Stimulated activated CD4-positive, alpha-beta T cell treated with anti-CD3 and anti-CD28 coated beads, TNF-alpha, amount 100 ng/mL, for 4 hours (primary cell): ENCODE results near the gene RNASE13.
"Not testable (repeated sequence)": the region's sequence is repeated elsewhere in the genome, so short reads cannot be mapped to it uniquely, and the experiment has no call there.

Experiments used
- DNase-seq, 3 experiments: peaks; one replicate each; pipeline ENCODE4 v3.0.0-alpha.2; 2020; ENCODE audit warnings: low read depth in 3 of 3

Gene RNASE13

DNA sequence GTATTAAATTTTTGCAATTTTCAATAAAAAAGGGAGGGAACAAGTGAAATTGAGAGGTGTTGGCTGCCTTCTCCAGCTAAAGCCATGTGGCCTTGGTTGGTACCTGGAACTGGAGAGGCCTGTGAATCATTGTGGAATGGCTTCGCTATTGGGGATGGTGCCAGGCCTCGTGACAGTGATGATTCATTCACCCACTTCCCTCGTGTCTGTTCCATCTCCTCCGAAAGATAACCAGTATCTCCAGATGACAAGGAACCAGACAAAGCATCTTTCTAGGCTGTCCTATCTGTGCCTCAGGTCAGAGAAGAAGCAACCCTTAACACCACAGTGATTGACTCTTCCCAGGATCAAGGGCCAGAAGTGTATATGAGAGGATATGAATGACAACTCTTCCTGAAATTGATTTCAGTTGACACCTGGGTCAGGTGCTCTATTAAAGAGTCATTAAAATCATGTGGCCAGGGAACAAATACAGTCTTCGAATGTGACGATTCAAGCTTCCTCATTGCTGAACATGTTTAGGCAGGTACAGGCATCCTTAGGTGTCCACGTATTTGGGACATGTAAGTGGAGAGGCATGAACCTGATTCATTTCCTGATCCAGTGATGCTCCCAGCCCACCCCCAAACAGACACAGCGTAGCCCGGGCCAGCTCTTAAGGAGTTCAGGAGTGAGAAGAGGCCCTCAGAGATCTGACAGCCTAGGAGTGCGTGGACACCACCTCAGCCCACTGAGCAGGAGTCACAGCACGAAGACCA is 7.2 kb upstream of the RNASE13 start, which contains the start of gene RNASE7:
TSS of gene RNASE7 (plus strand) at position 687 of the 758 bp plus-strand sequence. CDS start 631 bp downstream, outside the sequence.
- DNase-seq, result no peak

DNA sequence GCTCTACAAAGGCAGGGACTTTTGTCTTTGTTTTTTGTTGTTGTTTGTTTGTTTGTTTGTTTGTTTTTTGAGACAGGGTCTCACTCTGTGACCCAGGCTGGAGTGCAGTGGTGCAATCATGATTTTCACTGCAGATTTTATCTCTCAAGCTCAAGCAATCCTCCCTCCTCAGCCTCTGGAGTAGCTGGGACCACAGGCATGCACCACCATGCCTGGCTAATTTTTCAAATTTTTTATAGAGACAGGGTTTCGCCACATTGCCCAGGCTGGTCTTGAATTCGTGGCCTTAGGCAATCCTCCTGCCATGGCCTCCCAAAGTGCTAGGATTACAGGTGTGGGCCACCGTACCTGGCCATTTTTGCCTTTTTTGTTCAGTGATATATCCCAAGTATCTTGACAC is 6.3 kb upstream of the RNASE13 start:
- not testable (repeated sequence) for DNase-seq

DNA sequence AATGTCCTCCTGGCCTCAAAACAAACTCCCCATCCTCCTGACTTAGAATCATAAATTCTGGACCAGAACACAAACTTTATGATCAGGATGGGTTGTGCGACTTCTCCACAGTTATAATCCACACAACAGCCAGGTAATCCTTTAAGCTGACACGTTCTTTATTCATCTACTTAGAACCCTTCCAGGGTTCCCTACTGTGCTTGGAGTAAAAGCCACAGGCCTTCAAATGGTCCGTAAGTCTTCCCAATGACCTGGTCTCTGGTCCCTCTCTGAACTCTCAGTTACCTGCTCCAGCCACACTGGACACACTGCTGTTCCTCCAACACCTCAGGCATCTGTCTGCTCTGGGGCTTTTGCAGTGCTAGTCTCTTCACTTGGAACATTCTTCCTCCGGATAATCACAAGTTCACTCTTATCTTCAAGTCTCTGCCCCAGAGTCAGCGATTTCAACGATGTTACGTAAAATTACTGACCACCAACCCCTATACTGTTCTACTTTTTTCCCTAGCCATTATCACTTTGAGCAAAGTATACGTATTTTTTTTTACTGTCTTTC is 5.8 kb upstream of the RNASE13 start:
- DNase-seq, result no peak

DNA sequence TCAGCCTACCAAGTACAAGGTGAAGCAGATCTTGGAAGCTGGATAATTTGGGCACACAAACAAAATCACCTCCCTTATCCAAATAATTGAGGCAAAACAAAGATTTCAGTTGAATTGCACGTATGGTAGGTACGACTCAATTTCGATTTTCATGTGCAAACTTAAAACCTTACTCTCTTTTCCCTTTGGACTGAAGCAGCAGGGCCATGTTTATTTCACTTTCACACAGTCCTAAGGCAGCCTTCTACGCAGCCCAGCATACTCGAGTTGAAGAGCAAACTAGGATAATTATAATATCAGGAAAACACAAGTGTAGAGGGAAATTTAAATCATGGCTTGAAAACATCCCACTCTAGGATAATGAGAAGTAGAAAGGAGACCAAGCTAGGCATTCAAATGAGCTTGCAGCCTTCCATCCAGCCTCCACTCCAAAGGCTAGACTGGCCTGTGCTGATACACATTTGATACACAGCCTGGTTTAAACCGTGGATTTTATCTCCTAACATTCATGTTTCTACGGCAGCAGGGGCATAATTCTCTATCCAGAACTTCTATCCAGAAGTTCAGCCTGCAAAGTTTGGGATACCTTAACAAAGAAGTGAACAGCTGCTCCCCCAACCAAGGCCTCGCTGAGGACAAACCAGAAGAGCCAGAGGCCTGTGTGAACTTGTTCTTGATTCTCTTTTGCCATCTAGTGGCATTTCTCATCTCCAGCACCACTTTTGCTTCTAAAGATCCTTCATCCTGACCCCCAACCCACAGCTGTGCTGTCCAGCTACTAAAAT is 5.2 kb upstream of the RNASE13 start:
- no peak for DNase-seq

DNA sequence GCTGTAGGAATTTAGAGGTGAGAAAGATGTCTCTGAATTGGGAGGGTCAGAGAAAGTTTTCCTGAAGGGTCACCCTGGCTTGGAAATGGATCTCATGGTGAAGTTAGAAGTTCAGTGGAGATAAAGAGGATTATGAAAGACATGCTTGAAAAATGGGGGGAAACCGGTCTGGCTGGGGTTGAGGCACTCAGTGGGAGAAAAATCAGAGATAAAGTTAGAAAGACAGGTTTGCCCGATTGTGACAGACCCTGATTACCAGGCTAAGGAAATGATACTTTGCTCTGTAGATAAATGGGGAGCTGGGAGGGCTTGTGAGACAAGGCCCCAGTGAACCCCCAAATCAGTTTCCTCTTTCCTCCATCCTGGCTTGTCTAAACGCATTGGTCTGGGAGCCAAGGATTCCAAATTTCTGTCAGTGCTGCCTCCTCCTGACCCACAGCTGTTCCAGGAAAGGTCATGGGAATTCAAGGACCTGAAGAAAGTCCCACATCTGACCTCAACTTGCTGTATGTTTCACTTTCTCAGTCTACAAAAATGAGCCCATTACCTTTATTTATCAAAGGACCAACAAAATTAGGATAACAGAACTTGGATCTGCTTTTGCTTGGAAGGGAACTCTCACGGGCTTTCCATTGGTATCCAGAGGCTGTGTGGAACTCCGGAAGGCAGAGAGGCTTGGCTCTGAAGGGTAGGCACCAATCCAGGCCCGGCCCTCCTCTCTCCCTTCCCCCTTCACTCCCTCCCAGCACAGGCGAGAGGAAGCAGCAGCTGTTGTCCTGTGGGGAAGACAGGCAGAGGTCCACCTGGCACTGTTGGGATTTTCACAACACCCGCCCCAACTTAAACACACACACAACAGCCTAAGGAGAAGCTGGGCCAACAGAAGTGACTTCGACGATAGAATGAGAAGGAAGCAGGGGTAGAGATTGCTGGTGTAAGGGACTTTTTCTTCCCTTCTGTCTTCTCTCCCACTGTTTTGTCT is 4.1 kb upstream of the RNASE13 start:
- DNase-seq, result no peak

DNA sequence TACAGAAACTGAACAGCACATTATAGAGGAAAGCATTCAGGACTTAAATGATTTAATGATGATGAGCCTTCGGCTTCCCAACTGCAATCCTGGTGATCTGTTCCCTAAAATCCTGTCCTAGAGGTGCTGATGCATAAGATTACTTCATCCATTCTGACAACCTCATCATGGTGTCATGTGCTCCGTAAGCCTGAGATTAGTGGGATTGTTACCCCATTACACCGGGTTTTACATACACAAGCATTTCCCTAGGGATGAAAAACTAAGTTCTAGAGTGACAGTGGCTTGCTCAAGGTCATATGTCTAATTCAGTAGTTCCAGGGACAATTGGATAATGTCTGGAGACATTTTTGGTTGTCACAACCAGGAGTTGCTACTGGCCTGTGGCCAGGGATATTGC is 2.5 kb upstream of the RNASE13 start:
- no peak for DNase-seq

DNA sequence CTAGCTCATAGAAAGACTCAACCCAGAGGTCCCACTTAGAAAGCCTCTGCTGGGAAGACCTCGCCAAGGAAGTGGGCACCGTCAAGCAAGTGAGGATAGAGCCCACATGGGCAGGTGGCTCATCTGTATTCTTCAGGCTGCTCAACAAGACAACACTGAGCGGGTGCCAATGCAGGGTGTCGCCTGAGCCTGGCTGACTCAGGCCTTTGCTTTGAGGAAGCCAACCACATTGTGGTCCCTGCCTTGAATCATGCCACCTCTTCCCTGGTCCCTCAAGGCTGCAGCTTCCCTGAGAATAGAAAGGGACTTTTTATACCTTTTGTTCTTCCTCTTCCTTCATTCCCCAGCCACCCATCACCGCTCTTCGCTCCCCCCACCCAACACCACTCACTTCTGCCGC is 2.1 kb upstream of the RNASE13 start:
- DNase-seq, result no peak

DNA sequence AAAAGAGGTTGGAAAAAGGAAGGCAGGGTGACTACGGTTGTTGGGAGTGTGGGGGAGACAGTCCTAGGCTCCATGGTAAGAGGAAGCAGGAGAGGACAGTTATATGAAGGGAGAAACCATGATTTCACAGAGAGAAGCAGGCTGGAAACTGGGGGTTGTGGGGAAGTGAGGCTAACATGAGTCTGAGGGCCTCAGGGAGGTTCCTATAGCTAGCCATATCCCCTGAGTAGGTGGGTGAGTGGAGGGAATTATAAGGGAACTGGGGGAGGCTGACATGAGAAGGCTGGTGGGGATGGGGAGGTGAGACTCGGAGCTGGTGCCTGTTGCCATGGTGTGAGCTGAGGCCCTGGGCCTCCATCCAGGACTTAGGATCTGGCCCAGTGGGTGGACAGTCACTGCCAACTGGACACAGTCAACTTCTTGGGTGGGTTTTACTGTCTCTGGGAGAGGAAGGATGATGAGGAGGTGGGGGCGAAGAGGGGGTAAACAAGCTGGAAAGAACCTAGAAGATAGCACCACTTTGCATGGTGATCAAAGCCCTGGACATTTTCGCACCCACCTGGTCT is 1.4 kb downstream of the RNASE13 start:
- no peak for DNase-seq

DNA sequence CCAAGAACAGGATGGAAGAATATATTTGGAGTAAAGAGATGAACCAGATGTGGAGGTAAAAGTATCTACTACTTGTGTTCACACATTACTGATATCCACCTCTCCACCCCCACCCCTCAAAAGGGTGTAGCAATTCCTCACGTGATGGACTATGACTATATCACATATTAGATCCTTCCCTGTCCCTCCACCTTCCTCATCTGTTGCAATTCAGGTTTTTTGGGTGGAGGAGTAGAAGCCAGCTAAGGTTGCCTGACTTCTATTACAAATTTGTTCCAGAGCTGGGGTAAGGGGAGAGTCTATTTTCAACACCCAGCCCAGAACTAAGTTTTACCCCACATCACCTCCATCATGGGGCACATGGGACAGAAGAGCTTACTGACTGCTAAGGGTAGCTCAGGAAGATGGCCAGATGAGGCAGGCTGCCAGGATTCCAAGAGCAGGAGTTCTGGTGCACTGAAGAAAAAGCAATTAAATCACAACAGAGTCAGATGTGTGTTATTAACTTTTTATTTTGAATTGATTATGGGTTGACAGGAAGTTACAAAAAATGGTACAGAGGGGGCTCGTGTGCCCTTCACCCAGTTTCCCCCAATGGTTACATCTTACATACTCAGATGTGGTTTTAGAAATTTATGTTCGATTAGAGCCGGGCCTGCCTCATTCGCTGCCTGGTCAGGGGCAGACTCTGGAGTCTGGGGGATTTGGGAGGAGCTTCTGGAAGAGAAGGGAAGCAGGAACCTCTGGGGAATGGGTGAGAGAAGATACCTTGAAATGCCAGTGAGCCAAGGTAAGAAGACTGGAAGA is 2.1 kb downstream of the RNASE13 start:
- no peak for DNase-seq

DNA sequence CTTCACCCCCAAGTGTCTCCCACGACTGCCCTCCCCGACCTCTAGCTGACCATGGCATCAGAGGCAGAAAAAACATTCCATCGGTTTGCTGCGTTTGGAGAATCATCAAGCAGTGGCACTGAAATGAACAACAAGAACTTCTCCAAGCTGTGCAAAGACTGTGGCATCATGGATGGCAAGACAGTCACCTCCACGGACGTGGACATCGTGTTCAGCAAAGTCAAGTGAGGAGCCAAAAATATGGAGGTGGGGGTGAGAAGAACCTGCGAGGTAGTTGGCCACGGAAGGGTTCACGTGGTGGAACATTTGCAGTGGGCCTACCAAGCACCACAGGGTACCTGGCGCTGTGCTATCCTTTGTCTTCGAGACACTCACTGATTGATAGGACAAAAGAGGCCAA is 4.1 kb downstream of the RNASE13 start:
- DNase-seq, result no peak

DNA sequence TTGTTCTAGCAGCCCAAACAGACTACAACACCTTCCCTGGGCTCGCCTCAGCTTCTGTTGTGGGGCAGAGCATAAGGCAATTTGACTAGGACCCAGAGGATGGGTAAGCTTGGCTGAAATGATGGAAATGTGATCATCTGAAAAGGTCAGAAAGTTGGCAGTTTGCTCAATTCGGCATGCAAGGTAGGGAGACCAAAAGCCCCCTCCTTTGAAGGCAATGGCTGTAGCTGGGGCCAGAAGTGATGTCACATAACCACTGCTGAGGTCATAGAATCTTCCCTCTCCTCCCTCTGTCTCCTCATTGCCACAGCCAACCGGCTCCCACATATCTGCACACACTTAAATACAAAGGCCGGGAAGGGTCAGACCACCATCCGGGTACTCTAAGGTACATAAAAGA is 4.7 kb downstream of the RNASE13 start, which contains the start of gene TPPP2:
TSS of gene TPPP2 (plus strand) at position 301 of the 400 bp plus-strand sequence. CDS start 365 bp downstream, outside the sequence.
- no peak for DNase-seq

DNA sequence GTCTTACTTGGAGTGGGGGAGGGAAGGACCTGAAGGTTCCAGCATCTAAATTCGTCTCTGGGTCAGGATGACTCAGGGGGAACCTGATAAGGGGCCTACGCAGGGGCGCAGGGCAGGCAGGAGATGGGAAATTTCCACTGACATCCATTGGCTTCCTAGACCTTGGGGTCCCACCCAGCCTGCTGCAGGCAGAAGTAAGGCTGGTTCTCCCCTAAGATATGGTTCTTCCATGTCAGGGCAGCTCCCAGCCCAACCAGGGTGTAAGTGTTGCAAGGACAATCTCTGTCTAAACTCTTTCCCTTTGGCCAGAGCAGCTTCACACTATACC is 7.7 kb downstream of the RNASE13 start:
- no peak for DNase-seq

DNA sequence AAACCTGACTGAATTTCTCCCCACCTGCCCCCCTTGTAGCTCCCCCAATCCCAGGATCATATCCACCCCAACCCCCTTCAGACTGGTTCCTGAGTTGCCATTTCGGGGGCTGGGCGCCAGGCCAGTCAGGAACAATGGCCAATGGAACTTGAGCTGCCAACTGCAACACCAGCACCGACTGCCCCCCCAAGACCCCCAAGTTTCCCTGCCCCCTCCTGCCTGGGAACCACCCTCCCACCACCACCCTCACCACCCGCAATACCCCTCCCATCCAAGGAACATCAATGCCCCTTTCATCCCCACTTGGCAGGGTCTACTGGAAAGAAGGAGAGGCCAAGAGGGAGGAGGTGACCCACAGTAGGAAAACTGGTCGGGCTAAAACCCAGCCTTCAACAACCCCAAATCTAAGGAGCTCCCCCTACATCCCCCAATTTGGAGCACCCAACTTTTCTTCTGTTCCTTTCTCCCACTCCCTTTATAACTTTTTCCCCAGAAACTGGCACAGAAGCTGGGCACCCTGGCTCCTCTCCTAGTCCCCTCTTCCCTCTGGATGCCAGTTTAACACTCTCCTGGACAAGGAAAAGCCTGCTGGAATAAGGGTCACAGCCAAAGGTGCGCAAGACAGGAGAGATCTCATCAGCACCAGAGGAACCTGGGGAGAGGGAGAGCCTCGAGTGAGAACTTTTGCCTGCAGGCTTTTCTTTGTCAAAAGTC is 8.2 kb downstream of the RNASE13 start:
- no peak for DNase-seq

DNA sequence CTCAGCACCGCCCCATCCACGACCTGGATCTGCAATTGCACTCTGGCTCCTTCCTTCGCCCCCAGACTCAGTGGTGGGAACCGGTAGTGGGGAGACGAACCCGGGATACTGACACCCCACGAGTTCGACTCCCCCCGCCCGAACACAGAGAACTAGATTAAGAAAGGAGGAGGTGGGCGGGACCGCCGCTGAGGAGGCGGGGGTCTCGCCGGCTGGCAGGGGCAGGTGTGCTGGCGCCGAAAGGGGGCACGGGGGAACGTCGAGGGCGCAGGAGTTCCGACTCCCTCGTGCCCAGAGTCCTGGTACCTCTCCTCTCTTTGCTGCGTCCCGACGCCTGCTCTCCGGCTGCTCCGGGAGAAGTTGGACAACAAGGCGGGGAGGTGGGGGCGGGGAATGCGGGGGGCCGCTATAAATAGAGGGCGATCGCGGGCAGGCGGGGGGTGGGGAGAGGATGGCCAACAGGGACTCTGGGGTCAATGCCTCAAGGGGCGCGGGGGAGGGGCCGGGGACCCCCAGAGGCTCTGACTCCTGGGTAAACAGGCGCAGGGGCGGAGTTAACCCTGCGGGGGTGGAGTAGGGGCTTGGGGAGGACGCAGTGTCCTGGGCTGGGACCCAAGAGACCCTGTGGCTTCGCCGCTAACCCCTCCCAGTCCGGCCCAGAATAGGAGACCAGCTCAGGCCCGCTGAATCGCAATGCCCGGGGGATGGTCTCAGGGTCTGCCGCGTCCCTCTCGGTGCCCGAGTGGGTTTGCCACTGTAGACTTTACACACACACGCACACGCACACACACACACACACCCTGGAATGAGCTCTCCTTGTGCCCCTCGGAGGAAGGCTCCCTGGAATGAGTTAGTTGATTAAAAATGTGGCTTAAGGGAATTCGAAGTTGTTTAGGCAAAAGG is 9.0 kb downstream of the RNASE13 start:
- no peak for DNase-seq

DNA sequence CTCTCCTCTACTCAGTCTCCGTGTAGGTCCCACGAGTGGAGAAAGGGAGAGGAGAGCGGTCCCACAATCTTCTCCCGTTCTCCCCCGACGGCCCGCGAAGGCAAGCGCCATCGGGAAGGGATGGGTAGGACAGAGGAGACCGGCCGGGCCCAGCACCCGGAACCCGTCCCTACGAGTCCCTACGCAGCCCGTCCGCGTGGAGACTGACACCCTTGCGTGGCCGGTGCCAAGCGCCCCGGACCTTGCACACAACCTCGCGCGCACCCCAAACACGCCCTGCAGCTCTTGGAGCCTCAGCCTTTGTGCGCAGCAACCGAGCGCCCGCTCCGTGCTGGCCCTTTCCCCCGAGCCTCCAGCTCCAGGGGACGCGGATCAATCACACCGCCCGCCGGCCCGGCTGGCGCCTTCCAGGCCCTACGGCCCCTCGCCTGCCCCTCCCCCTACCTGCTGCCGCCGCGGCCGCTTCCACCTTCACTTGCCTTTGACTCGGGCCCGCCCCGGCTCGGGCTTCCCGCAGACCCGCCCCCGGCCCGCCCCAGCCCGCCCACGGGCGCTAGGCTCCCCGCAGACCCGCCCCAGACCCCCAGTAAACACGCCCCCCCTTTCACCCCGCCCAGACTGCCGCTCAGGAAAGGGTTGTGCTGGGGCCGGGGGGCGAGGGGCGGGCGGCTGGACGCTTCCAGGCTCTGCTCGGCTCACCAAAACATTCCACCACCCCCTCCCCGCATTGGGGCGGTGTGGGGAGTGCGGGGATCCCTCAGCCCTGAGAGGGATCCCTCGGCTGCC is 9.8 kb downstream of the RNASE13 start, which contains the start of gene NDRG2:
TSS of gene NDRG2 (minus strand) at position 477 of the 786 bp plus-strand sequence. CDS start 1,746 bp downstream, outside the sequence.
- DNase-seq, result peak; percentile 54 to 61 (median 54)

DNA sequence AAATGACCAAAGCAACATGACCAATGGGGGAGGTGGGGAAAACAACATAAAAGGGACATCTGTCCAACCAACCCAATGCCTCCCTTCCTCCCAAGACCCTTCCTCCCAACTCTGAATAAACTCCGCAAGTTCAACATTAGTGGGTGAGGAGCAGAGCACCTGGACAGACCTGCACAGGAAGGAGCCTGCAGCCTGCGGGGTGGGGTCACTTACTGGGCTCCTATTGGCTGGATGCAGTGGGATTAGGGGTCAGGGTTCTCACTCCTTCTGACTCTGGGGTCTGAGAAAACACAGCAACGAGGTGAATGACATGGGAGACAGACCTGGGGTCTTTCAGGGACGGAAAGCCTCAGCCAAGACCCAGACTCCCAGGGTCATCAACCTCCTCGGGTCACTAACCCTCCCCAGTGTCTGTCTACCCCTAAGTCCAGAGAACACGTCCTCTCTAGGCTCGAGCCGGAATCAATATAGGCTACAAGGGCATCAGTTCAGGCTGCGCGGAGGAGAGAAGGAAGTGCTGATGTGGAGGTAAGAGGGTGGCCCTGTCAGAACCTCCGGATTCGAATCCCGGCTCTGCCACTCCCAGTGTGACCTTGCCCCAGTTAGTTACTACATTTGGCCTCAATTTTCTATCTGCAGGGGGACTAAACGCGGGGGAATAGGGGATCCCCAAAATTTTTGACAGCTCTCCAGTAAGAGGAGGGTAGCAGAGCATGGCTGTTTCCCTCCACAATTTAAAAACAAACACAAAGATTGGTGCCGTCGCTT is 10.6 kb downstream of the RNASE13 start:
- no peak for DNase-seq

DNA sequence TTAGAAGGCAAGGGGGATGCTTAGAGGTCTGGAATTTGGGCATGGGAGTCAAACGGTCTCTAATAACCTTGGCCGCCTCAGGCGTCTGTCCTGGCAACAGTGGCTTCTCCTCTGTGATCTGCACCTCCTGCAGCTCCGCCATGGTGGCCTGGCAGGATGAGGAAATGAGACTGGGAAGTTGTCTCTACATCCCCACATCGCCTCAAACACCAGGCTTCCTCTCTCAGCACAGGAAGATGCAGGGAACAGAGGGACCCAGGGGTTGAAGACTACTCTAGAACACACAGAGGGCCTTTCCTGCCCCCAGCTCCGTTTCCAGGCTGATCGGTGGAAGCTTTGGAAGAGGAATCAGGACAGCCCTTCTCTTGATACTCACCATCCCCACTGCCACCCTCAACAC is 11.4 kb downstream of the RNASE13 start:
- DNase-seq, result no peak
